Fibroblast of upper back skin (primary cell): ENCODE results near the gene STK32A.
"Not testable (repeated sequence)": the region's sequence is repeated elsewhere in the genome, so short reads cannot be mapped to it uniquely, and the experiment has no call there.

Experiments used
- DNase-seq: peaks from one replicate; pipeline ENCODE4 v3.0.0-alpha.2; 2013

STK32A gene

DNA sequence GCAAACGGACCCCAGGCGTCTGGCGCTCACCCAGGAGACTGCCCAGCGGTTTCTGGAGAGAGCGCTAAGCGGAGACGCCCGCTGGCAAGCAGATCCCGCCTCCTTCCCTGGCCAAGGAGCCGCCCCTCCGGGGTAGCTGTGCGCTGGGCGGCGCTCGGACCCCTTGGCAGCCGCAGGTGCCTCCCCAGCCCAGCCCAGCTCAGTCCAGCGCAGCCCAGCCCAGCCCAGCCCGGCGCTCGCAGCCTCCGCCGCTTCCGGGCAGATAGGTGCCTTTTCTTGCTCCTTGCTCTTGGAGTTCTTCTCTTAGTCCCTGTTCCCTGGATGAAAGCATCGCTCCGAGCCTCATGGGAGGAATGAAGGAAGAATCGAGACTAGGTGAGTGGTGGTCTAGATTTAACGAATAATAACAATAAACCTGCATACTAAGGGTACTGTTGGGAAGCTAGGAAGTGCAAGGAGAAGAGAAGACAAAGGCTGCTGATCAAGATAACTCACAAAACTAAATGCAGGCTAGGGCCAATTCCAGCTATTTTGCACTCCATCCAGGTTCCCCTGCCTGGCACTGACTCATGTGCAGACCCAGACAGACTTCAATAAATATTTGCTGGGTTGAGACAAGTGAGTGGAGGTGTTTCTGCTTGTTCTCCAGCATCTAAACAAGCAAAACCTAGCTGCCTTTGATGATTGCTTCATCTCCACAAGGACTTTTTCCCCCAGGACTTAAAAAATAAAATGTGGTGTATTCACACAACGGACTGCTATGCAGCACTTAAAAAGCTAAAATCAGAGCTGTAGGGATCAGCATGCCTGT lies at the start of gene STK32A:
STK32A (plus strand) TSS at position 202 of the 811 bp plus-strand sequence. CDS start 4,609 bp downstream, outside the sequence.
- DNase-seq, result no peak

DNA sequence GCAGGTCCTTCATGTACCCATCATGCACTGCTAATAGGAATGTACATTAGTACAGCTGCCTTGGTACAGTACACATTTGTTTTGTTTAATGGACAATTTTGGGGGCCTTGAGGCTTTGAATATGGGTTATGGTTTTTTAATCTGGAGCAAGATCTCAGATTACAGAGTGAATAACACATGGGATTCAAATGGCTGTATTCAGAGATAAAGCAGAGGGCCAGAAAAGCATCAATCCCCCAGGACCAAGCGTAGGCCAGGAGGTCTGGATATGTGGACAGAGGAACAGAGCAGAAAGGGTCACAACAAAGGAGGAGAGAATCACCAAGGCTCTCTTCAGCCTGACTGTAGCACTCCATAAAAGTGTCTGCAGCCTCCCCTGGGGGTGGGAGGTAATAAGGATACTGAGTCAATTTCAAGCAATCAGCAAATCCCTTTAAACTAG lies 47.7 kb upstream of the STK32A start:
- DNase-seq, result no peak

DNA sequence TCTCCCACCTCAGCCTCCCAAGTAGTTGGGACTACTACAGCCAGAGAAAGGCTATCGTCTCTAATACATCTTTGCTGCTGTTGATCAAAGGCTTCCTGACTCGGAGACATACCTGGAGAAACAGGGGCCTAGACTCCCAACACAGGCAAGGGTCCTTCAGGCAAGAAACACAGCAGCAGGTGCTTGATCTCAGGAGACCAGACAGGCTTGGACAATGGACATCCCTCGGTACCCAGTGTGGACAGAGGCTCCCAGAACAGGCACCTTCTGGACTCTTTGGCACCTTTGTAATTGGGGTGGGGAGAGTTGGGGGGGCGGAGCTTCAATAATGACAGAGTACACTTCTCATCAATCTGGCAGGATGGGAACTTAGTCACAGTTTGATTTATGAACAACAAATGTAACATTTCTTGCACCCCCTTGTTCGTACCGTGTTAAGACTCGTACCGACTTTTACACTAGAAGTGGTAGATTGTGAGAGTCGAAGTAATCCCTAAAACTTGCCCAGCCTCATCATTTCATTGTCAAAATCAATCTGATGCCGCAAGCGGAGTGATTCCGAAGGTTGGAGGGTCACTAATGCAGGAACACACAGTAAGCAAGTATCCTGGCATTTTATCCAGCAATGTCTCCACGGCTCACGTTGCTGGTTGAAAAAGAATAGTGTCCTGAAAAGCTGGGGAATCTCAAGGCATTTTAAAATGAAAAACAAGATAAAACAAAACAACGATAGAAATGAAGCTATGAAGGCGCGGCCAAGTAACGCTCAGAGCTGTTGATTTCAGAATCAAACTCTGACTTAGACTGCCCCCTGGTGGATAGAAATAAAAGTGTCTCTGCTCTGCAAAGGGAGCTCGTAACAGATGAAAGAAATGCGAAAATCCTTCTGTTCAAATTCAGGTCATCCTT lies 46.4 kb upstream of the STK32A start:
- peak; percentile 69 for DNase-seq

DNA sequence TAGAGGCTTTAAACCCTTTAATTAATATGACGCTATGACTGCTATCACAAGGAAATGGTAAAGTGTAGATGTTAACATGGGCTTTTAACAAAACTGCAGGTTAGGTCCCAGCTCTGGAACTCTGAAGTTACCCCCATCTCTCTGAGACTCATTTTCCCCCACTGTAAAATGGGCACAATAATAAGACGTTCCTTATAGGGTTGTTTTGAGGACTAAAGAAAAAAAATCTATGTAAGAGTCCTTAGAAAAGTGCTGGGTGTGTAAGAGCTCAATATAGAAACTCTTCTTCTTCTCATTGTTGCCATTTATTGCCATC lies 45.8 kb upstream of the STK32A start:
- no peak for DNase-seq

DNA sequence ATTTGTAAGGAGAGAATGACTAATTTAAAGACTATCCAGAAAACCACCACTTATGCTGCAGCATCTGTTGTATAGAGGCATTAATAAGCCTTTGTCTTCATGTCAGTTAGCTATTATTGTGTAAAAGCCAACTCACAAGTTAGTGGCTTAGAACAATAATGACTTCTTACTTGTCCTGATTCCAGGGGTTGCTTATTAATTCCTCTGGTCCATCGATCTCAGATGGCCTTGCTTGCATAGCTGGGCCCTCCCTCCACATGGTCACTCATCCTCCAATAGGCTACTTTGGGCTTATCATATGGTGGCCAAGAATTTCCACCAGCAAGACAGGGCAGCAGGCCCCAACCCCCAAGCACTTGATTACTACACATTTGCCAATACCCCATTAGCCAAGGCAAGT lies 44.5 kb upstream of the STK32A start:
- DNase-seq, result peak; percentile 27

DNA sequence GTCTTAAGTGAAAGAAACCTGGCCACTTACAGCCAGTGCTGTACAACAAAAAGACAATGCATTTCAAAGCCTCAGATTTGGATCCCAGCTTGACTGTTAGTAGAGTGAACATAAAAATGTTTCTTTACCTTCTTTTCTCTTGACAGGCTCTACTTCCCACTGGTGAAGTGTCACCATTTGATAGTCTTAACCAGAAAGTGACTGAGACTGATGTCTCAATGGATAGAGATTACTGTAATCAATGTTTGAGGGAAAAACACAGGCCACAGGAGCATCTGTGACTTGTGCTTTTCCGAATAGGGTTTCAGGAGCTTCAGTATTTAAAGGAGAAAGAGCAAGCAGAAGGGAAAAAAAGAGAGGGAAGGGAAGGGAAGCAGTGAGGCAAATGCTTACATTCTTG lies 41.7 kb upstream of the STK32A start:
- no peak for DNase-seq

DNA sequence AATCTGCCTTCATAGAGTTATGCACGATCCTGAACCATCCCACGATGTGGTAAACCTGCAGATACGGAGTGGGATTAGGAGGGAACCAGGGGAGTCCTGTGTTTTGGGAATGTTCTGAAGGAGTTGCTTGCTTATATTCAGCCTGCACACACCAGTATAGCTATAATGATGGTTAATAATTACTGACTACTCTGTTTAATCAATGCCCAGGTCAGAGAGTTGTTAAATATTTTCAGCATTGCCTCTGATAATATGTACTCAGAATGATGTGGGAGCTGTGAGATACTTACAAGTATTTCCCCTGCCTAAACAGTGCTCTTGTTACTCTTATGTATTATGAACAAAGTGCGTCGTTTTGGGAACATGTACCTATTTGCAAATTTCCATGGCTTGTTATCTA lies 34.8 kb upstream of the STK32A start:
- DNase-seq, result no peak

DNA sequence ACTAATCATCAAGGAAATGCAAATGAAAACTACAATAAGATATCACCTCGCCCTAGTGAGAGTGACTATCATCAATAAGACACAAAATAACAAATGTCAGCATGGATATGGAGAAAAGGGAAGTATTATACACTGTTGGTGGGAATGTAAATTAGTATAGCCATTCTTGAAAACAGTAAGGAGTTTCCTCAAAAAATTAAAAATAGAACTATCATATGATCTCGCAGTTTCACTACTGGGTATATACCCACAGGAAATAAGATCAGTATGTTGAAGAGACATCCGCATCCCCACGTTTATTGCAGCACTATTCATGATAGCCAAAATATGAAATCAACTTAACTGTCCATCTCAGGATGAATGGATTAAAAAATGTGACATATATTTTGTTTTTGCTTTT lies 31.6 kb upstream of the STK32A start:
- no peak for DNase-seq

DNA sequence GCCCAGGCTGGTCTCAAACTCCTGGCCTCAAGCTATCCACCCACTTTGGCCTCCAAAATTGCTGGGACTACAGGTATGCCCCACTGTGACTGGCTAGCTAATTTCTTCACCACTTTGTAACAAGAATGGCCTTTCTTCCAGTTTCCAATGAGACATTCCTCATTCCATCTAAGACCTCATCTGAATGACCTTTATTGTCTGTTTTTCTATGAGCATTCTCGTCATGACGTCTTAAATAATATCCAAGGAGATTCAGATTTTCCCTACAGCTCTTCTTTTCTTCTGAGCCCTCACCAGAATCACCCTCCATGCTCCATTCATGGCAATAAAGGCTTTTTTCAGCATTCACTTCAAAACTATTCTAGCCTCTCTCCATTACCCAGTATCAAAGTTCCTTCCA lies 30.2 kb upstream of the STK32A start:
- no peak for DNase-seq

DNA sequence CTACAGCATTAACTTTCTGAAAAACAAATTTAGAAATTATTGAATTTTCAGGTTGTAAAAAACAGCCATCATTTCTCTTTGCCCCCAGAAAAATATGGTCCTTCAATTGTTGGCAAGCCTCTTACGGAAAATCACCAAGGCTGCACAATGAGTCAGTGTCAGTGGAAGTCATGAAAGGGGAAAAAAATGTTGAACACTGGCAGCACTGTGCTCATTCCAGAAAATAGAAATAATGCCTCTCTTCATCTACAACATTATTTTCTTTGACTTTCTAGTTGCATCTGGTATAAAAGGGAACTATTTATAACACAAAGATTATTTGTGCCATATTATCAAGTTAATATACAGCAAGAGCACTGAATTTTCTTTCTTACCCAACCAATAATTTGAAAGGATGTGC lies 26.7 kb upstream of the STK32A start:
- DNase-seq, result no peak

DNA sequence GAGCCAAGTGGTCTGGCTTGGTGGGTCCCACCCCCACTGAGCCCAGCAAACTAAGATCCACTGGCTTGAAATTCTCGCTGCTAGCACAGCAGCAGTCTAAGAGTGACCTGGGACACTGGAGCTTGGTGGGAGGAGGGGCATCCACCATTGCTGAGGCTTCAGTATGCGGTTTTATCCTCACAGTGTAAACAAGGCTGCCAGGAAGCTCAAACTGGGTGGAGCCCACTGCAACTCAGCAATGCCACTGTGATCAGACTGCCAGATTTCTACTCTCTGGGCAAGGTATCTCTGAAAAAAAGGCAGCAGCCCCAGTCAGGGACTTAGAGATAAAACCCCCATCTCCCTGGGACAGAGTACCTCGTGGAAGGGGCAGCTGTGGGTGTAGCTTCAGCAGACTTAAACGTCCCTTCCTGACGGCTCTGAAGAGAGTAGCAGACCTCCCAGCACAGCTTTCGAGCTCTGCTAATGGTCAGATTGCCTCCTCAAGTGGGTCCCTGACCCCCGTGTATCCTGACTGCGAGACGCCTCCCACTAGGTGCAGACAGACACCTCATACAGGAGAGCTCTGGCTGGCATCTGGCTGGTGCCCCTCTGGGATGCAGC lies 18.2 kb upstream of the STK32A start:
- peak; percentile 10 for DNase-seq

DNA sequence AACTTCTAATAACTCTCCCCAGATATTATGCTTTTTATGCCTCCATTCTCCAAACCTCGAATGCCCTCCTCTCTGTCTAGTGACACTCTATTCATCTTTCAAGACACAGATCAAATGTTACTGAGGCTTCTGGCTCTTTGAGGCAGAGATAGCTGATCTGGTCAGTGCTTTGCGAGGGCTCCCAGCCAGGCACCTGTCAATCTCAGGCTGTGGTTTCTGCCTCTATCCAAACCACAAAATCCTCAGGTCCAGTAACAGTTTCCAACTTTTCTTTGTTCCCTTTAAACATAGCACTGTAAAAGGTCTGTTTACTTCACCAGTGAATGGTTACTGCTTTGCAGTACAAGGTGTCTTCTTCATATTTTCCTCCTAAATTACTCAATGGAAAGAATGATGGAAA lies 11.5 kb upstream of the STK32A start:
- DNase-seq, result peak; percentile 13

DNA sequence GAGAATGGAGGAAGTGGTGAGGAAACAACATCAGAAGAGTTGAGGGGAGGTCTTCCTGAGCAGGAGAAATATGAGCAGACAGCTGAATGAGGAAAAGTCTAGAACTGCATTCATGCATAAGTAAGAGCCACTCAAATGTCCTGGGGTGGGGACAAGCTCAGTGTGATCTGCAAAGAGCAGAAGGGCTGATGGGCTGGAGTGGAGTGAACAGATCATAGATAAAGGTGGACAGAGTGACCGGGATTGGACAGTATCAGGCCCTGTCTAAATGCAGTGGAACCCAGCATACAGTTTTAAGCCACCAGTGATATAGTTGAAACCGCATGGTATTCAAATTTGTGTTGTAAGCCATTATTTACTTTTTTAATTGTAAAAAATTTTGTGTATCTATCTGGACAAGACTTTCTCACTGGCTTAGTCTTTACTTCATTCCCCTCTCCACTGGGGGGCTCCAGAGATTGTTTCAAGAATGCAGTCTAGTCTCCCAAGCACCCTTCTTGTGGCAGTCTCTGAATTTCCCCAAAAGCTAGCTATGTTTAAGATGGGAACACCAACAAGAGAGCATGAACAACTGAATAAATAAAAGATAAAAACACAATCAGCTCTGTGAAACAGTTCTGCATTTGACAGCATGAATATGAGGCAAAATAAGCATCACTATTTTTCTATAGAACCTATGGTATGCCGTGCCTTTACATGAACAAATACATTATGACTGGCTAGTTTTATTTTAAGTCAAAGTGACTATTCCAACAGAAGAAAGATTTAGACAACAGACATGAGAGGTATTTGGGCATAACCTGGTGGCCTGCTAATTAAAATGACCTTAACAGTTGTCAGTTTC lies 10.7 kb upstream of the STK32A start:
- peak; percentile 49 for DNase-seq

DNA sequence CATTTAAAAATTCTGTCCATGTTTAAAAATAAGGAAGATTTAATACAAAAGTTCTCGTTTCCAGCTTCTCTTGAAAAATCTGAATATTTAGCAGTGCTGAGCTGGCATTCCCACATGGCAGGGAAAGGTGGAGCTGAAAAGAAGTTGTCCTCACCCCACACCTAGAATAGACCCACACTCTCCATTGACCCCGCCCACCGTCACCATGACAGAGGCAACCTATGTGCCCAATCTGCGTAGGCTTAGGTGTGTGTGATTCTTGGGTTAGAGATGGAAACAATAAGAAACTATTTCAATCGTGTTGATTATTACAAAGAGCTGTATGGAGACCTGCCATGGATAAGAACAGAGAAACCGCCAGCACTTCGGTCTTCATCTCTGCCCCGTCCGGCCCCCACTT lies 8.9 kb upstream of the STK32A start:
- no peak for DNase-seq

DNA sequence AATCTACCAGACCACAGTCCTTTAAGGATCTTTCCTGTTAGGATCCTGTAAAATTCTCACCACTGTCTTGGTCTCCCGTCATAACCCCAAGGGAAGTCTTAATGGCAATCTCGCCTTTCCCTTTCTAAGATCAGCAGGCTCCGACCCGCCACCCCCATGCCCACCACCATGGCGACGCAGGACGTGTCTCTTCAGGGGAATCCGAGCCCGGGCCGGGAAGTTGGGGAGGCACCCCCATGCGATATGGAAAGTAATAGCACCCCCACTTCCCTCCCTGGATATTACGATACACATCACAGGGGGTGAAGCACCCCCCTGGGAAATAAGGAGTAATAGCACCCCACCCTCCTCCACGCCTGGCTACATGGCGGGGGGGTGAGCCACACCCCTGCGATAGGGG lies 8.3 kb upstream of the STK32A start:
- DNase-seq, result no peak

DNA sequence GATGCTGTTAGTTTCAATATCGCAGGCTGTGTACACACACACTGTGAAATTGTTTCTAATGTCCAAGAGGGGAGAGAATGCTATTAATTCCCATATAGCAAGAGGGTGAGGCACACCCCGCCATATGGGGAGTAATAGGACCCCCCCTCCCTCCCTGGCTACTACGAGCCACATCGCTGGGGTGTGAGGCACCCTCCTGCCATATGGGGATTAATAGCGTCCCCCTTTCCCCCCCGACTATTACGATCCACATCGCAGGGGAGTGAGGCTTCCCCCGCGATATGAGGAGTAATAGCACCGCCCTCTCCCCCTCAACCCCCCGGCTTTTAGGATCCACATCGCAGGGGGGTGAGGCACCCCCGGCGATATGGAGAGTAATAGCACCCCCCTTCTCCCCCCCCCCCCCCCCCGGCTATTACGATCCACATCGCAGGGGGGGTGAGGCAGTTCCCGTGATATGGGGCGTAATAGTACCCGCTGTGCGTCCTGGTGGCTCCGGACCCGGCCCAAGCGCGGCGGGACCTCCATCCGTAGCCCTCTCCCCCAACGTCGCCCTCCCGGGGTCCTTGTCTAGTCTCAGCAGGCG lies 494 bp upstream of the STK32A start:
- no peak for DNase-seq

DNA sequence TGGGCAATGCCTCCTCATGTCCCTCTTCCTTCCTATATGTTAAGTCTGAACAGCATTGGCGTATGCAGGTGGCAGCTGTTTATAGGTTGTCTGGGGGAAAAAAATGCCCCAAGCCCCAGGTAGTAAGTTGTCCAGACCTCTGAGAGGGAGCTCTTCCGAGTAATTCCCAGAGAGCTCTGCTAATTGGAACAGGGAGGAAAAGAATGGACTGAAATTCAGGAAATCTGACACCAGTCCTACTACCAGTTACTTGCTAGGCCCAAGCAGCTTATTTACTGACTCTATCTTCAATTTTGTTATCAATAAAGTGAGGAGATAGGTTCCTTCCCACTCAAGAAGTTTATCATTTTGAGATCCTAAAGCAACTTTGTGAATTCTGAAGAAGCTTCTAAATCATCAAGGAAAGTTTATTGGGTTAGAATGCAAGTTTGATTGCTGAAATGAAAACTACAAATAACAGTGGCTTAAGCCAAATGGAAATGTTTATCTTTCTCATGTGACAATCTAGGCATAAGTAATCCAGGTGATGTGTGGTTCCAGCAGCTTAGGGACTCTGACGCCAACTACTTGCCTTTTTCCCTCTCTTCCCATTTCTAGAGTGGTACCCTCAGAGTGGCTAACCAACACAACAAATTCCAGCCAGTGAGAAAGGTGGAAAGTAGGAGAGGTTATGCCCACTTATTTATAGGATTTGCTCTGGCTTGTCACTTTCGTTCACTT lies 5.6 kb downstream of the STK32A start:
- no peak for DNase-seq

DNA sequence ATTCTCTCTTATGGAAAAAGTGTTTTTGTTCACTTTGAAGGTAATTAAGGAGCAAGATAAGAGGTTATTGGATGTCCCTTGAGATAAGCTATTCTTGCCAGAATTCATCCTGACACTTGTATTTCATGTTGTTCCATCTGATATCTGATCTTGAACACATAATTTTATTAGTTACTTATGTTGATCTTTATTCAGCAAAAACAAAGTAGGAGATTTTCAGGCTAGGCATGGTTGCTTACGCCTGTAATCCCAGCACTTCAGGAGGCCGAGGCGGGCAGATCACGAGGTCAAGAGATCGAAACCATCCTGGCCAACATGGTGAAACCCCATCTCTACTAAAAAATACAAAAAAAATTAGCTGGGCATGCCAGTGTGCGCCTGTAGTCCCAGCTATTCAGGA lies 8.4 kb downstream of the STK32A start:
- not testable (repeated sequence) for DNase-seq

DNA sequence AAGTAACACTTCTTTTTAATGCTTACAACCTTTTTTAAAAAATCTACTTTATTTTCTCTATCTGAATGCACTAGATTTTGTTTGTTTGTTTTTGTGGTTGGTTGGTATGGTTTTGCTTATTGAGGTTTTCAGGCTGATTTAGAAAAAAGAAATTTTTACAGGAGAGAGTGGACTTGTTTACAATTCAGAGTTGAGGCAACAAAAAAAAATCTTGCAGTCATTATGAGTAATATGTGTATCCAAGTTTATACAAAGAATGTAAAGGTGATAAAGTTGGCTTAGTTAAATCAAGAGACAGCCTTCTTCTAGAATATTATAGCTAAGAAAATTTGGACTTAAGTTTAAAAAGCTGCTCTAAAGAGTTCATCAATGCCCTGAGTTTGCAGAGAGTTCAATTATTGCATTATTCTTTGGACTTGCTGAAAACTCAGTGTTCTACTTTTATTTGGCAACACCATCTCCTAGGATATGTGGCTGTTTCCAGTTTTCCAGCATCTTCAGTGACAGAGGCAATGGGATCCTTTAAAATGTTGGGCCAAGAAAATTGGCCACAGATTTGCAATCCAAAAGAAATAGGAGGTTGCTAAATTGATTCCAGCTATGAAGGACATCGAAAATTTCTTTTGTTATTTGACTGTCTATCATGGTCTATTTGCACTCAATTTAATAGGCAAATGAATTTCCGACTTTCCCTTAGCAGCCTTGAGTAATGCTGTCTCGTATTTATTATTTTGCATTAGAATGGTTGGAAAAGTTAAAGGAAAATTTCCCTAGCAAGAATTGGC lies 10.7 kb downstream of the STK32A start:
- DNase-seq, result no peak

DNA sequence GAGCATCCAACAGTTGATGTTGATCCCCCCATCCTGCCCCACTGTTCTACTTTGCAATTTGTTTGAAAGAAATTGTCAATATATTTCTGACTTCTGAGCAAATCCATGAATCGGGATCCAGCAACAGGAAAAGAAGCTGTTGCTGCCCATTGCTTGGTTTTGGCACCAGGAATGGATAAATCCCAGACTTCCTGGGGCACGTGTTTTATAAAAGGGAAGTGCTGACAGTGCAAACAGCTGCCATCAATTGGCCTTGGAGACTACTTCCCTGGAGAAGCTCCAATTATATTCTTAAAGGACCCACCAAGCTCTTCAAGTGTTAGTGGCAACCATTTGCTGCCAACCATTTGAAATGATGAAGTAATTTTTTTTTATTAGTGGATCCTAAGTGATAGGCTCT lies 13.7 kb downstream of the STK32A start:
- DNase-seq, result no peak

DNA sequence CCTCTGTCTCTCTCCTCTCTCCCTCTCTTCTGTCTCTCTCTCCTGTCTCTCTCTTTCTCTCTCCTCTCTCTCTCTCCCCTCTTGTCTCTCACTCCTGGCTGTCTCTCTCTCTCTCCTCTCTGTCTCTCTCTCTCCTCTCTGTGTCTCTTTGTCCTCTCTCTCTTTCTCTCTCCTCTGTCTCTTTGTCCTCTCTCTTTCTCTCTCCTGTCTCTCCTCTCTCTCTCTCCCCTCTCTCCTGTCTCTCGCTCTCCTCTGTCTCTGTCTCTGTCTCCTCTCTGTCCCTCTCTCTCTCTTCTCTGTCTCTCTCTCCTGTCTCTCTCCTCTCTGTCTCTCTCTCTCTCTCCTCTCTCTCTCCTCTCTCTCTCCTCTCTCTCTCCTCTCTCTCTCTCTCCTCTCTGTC lies 25.0 kb downstream of the STK32A start:
- no peak for DNase-seq
